HG02623 (cell line): ENCODE measurements around the gene HCN3.
"Not testable (repeated sequence)": the region's sequence is repeated elsewhere in the genome, so short reads cannot be mapped to it uniquely, and the experiment has no call there.

Experiments used
- ATAC-seq: cut with Tn5 transposase; IDR thresholded peaks from one replicate; pipeline ENCODE4 v1.9.1; 2021; ENCODE audit warnings: moderate library complexity; ENCODE audit not compliant: unreplicated experiment

The HCN3 gene

GRCh38 chr1:155282488-155283091 lies 5.3 kb downstream of the HCN3 start:
- ATAC-seq: no peak

- ATAC-seq: no peak
Measured at GRCh38 chr1:155284476-155284875, 7.2 kb downstream of the HCN3 start.

GRCh38 chr1:155285063-155285462 lies 7.8 kb downstream of the HCN3 start:
- ATAC-seq: no peak

- ATAC-seq: no peak
Measured at GRCh38 chr1:155285631-155286044, 8.4 kb downstream of the HCN3 start.

GRCh38 chr1:155286544-155286943 lies 9.3 kb downstream of the HCN3 start:
- no peak for ATAC-seq

GRCh38 chr1:155287987-155288543 lies 10.8 kb downstream of the HCN3 start:
- no peak for ATAC-seq

GRCh38 chr1:155291006-155291405 lies 13.7 kb downstream of the HCN3 start:
- not testable (repeated sequence) for ATAC-seq

- ATAC-seq: no peak
Measured at GRCh38 chr1:155293086-155293749, 16.0 kb downstream of the HCN3 start.

- no peak for ATAC-seq
Measured at GRCh38 chr1:155294520-155295182, 17.4 kb downstream of the HCN3 start.

- no peak for ATAC-seq
Measured at GRCh38 chr1:155295183-155295941, 18.1 kb downstream of the HCN3 start.

- ATAC-seq: no peak
Measured at GRCh38 chr1:155295942-155296267, 18.6 kb downstream of the HCN3 start.

- ATAC-seq: no peak
Measured at GRCh38 chr1:155296661-155297060, 19.4 kb downstream of the HCN3 start.

- ATAC-seq: no peak
Measured at GRCh38 chr1:155297384-155297783, 20.1 kb downstream of the HCN3 start.

GRCh38 chr1:155300024-155300423 lies 22.8 kb downstream of the HCN3 start:
- ATAC-seq: no peak

- ATAC-seq: no peak
Measured at GRCh38 chr1:155300553-155301329, 23.5 kb downstream of the HCN3 start.

GRCh38 chr1:155301342-155301841 lies 24.1 kb downstream of the HCN3 start, which contains the start of gene PKLR:
Gene PKLR, minus strand, starts transcription at chr1:155301438. Its CDS starts 43 bp downstream, at chr1:155301395.
- ATAC-seq: no peak

GRCh38 chr1:155304558-155305063 lies 27.3 kb downstream of the HCN3 start:
- no peak for ATAC-seq

- ATAC-seq: no peak
Measured at GRCh38 chr1:155305881-155306391, 28.7 kb downstream of the HCN3 start.

GRCh38 chr1:155307247-155307740 lies 30.0 kb downstream of the HCN3 start:
- ATAC-seq: no peak
